HG02798 (cell line): ENCODE data around the gene CDK3.

Source experiments
- ATAC-seq: cut with Tn5 transposase; IDR thresholded peaks from one replicate; pipeline ENCODE4 v1.9.1; 2021; ENCODE audit warnings: mild to moderate bottlenecking; ENCODE audit not compliant: unreplicated experiment, poor library complexity

The CDK3 gene

GRCh38 chr17:75987041-75987440, 13.6 kb upstream of the CDK3 start:
- ATAC-seq = no peak

DNA sequence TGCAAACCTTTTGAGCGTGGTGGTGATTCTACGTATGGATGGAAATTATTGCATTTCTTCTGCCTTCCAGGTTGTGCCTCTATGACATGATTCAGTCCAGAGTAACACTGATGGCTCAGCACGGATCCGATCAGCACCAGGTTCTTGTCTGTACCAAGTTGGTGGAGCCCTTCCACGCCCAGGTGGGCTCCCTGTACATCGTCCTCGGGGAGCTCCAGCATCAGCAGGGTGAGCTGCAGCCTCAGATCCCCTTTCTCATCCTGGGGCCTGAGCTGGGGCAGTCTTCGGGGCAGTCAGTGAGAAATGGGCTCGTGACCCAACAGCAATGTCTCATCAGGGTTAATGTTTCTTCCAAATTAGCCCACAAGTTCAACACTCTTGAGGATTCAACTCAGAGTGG, 9.3 kb upstream of the CDK3 start:
- no peak for ATAC-seq

DNA sequence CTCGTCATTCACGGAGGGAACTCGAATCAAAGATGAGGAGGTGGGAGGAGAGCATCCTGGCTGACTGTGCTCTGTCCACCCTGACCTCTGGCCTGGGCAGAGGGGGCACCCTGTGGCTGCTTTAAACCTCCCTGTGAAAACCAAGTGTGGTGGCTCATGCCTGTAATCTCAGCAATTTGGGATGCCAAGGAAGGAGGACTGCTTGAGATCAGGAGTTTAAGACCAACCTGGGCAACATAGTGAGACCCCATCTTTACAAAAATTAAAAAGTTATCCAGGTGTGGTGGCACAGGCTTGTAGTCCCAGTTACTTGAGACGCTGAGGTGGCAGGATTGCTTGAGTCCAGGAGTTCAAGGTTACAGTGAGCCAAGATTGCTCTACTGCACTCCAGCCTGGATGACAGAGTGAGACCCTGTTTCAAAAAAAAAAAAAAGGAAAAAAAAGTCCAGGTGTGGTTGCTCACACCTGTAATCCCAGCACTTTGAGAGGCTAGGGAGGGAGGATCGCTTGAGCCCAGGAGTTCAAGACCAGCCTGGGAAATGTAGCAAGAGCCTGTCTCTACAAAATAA, 5.8 kb upstream of the CDK3 start:
- no peak for ATAC-seq

DNA sequence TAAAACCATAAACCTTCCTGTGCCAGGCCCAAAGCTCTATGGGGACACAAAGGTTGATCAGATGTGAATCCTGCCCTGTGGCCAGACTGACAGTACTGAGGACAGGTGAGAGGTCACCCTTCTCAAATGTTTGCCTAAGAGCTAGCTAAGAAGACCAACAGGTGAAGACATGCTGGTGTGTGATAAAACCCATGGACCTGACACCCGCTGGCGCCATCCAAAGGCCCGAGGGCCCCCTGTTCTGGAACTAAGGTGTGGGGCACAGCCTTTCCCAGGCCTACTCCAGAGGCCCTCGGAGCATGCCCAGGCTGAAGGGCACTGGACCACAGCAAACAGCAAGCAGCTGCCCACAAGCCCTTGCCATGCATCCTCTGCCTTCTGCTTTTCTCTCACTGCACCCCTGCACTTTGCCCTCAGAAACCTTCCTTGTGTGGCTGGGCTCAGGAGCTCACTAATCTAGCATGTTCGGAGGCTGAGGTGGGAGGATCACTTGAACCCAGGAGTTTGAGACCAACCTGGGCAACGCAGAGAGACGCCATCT, 5.2 kb upstream of the CDK3 start:
- no peak for ATAC-seq

- ATAC-seq = no peak
Observed at GRCh38 chr17:75996665-75997590, 3.7 kb upstream of the CDK3 start.

- ATAC-seq = no peak
Observed at GRCh38 chr17:75998327-75998795, 2.3 kb upstream of the CDK3 start.

DNA sequence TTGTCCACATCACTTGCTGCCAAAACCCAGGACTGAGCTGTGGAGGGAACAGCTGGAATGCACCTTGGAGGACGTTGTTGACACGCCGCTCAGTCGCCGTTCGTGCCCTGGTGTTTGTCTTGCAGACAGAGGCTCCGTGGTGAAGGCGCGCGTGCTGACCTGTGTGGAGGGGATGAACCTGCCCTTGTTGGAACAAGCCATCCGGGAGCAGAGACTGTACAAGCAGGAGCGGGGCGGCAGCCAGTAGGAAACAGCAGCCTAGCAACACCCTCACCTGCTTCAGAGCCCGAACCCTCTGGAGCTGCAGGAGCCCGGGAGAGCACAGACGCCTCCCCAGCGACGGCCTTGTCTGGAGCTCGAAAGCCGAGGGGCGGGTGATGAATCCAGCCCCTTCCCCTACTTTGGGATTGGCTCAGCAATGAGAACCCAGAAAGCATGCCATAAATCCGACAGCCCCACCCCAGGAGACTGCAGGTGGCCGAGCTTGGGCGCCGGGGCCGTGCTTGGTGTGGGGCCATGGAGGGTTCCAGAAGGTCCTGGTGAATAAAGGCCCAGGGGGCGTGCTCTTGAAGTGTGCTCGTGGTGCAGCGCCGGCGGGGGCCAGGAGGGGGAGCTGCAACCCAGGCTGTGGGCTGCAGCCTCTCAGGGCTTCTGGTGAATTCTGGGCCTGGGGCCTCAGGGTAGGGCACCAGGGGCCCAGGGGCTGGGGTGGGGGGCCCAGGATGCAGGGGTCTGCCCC, 470 bp upstream of the CDK3 start:
- ATAC-seq = no peak

GRCh38 chr17:76002100-76002499, 1.4 kb downstream of the CDK3 start:
- no peak for ATAC-seq

DNA sequence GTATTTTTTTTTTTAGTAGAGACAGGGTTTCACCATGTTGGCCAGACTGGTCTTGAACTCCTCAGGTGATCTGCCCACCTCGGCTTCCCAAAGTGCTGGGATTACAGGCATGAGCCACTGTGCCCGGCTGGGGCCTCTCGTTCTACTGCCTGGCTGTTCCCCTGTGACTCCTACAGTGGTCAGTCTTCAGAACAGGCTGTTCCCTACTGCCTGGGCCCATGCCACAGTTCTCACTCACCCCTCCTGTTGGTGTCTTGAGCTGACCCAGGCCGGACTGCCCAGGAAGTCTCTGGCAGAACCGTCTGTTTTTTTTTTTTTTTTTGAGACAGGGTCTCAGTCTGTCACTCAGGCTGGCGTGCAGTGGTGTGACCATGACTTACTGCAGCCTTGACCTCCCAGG, 3.3 kb downstream of the CDK3 start:
- no peak for ATAC-seq

GRCh38 chr17:76004750-76005262, 4.2 kb downstream of the CDK3 start:
- no peak for ATAC-seq

- ATAC-seq = no peak
Observed at GRCh38 chr17:76005263-76006149, 4.9 kb downstream of the CDK3 start.

- ATAC-seq = no peak
Observed at GRCh38 chr17:76007131-76007849, 6.6 kb downstream of the CDK3 start.

DNA sequence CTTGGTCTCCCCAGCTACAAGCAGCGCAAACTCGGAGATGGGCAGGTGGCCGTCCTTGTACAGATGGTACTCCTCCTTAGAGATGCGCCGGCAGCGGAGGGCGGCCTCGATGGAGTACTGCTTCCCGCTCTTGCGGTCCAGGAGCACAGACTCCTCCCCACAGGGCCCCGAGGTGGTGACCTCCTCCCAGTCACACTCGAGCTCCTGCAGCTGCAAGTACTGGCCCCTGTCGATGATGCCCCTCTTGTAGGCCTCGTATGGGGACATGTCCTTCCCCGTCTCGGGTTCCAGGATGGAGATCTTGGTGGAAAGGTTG, 7.2 kb downstream of the CDK3 start:
- ATAC-seq = no peak

GRCh38 chr17:76008208-76008607, 7.6 kb downstream of the CDK3 start:
- no peak for ATAC-seq

DNA sequence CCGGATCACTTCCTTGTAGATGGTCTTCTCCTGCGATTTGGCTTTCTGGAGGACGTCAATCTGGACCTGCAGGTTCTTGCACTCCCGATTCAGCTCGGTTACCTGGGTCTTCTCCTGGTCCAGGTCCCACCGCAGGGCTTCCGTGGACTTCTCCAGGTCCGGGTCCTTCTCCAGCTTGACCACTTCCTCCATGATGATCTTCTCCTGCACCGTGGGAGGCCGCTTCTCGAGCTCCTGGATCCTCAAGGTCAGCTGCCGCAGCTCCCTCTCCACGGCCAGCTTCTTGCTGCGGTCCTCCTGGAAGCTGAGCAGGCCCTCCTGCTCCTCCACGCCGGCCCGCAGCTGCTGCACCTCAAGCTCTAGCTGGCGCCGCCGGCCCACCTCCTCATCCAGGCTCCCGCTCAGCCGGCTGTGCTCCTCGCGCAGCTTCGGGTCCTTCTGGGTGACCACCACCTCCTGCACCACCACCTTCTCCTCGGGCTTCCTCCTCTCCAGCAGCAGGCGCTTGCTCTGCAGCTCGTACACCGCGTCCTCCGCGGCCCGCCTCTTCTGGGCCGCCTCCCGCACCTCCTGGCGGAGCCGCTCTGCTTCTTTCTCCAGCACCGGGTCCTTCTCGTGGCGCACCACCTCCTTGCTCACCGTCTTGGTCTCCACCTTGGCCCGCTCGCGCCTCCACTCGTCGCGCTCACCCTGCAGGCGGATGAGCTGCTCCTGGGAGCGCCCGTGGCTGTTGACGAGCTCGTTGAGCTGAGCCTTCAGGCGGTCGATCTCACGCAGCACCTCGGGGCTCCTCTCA, 8.2 kb downstream of the CDK3 start:
- no peak for ATAC-seq

DNA sequence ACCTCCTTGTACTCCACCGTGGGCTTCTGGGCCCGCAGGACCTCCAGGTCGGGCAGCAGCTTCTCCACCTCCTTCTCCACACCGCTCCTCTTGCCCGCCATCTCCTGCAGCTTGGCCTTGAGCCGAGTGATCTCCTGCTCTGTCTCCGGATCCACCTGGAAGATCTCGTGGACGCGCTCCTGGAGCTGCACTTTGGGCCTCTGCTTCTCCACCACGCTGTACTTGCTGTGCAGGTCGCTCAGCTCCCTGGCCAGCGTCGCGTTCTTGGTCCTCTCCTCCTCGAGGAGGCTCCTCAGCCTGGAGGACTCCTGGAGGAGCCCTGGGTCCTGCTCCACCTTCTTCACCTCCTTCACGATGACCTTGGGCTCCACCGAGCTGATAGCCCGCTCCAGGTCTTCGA, 8.8 kb downstream of the CDK3 start:
- no peak for ATAC-seq

DNA sequence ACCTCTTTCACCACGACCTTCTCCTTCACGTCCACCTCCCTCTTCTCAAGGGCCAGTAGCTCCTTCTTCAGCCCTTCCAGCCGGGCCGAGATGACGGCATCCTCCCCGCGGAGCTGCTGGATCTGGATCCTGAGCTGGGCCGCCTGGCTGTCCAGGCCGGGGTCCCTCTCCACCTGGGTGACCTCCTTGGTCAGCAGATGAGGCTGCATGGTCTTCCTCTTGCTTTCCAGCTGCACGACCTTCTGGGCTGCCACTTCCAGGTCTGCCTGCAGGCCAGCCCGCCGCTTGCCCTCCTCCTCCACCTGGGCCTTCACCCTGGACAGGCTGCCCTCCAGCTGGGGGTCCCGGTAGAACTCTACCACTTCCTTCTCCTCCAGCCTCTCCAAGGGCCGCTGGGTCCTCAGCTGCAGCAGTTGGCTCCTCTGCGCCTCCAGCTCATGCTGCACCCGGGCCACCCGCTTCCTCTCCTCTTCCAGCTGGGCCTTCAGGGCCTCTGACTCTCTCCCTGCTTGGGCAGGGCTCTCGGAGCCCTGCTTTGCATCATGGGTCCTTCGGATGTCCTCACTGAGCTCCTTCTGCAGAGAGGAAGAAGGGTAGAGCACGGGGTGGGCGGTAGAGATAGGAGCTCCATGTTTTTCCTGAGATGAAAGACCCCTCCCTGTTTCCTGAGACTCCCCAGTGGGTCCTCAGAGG, 9.5 kb downstream of the CDK3 start:
- ATAC-seq = no peak

GRCh38 chr17:76011951-76012350, 11.3 kb downstream of the CDK3 start:
- ATAC-seq = no peak
